Uterus (tissue), 4 donors: ENCODE measurements around the gene CD93. TPM values are rescaled to one million over a fixed set of nuclear protein-coding genes. Genes with fewer than 3 reads are reported as not detected.

Experiments used
- DNase-seq, 2 donors: peaks; one replicate each; pipeline ENCODE4 v3.0.0-alpha.2; 2019 to 2020
- H3K27ac ChIP-seq, 2 donors: fragments of 200-600 bp; sonication (generic); 1 replicate in 1 of 2; 2 replicates in 1 of 2; pipeline ENCODE4 v1.5.1; 2016 to 2018
- H3K27me3 ChIP-seq, 2 donors: fragments of 200-600 bp; sonication (generic); one replicate each; pipeline ENCODE4 v1.5.1; 2018 to 2019; ENCODE audit warnings: control low read depth in 1 of 2
- H3K36me3 ChIP-seq, 2 donors: fragments of 200-600 bp; sonication (generic); one replicate each; pipeline ENCODE4 v1.5.1; 2019; ENCODE audit warnings: control low read depth in 1 of 2
- H3K4me1 ChIP-seq, 2 donors: fragments of 200-600 bp; sonication (generic); one replicate each; pipeline ENCODE4 v1.5.1; 2018 to 2019; ENCODE audit warnings: control low read depth in 1 of 2
- H3K4me3 ChIP-seq, 2 donors: fragments of 200-600 bp; sonication (generic); 1 replicate in 1 of 2; 2 replicates in 1 of 2; pipeline ENCODE4 v1.5.1; 2018 to 2019; ENCODE audit warnings: mild to moderate bottlenecking in 1 of 2
- H3K9me3 ChIP-seq, 2 donors: fragments of 200-600 bp; sonication (generic); one replicate each; pipeline ENCODE4 v1.5.1; 2019; ENCODE audit warnings: control low read depth in 1 of 2
- CTCF ChIP-seq, 4 experiments: fragments of 200-600 bp in 2 of 4; fragments of 450-650 bp in 2 of 4; sonication (generic) in 2 of 4; IDR thresholded peaks; one replicate each; pipeline ENCODE4 v1.5.1; 2016 to 2019; ENCODE audit warnings: antibody characterized with exemption in 4 of 4, mild to moderate bottlenecking in 2 of 4, moderate library complexity in 1 of 4
- POLR2A ChIP-seq, 2 donors: fragments of 450-650 bp; IDR thresholded peaks; one replicate each; pipeline ENCODE4 v1.6.1; 2016; ENCODE audit warnings: antibody characterized with exemption in 2 of 2, mild to moderate bottlenecking in 1 of 2, moderate library complexity in 1 of 2
- intact Hi-C: fragments of 100-400 bp; cut with DNase I; formaldehyde crosslinking; loops from one replicate; pipeline ENCODE4 v1.15.1; 2023; ENCODE audit warnings: low total_unique reads
- total RNA-seq, 4 donors: library from RNA; depleted of rRNA in 3 of 4; stranded (reverse); fragments of >200 nt in 3 of 4; gene quantifications; one replicate each; pipeline versions ENCODE4 v1.1.0 to v1.2.4, GENCODE V29; 2014 to 2023
- donor health status: DM: yes; HTN: yes; CAD: no.

Gene CD93
- total RNA-seq, 4 donors from 2014 or later: 49.1 to 100 (median 76.4) TPM

GRCh38 chr20:23043376-23043775, 42.7 kb downstream of the CD93 start:
- Histone ChIP-seq H3K36me3 (no peaks in the 10 kb centered on the region), H3K27ac (no peak overlapping the region), H3K27me3 (peaks cover 0 to 14% of the 10 kb centered on the region in 2 donors), H3K9me3 (no peaks in the 10 kb centered on the region), H3K4me3 (no peak overlapping the region), H3K4me1 (peaks cover 0 to 3% of the 10 kb centered on the region in 2 donors)
- no peak for DNase-seq
- TF ChIP-seq CTCF (IDR thresholded peaks at IDR 0.05) (no peak), POLR2A (IDR thresholded peaks at IDR 0.05) (no peak)
- intact Hi-C loops: no loop called here

- Histone ChIP-seq H3K9me3 (no peaks in the 10 kb centered on the region), H3K4me3 (no peak overlapping the region), H3K27me3 (peaks cover 0 to 7% of the 10 kb centered on the region in 2 donors), H3K36me3 (no peaks in the 10 kb centered on the region), H3K27ac (no peak overlapping the region), H3K4me1 (no peaks in the 10 kb centered on the region)
- intact Hi-C loops: no loop called here
- TF ChIP-seq POLR2A (IDR thresholded peaks at IDR 0.05) (no peak), CTCF (IDR thresholded peaks at IDR 0.05) (no peak)
- DNase-seq: no peak
These were observed 43.9 kb downstream of the CD93 start for GRCh38 chr20:23042270-23042669.

- DNase-seq: no peak
- TF ChIP-seq POLR2A (IDR thresholded peaks at IDR 0.05): no peak
- TF ChIP-seq CTCF (IDR thresholded peaks at IDR 0.05): no peak
These were observed 46.1 kb downstream of the CD93 start for GRCh38 chr20:23039885-23040508.

GRCh38 chr20:23039136-23039875, 46.8 kb downstream of the CD93 start:
- Histone ChIP-seq H3K4me3 (no peak overlapping the region), H3K4me1 (no peaks in the 10 kb centered on the region), H3K36me3 (no peaks in the 10 kb centered on the region), H3K27ac (no peak overlapping the region), H3K9me3 (no peaks in the 10 kb centered on the region), H3K27me3 (no peaks in the 10 kb centered on the region)
- intact Hi-C loops: no loop called here
- no peak for DNase-seq
- TF ChIP-seq CTCF (IDR thresholded peaks at IDR 0.05) (no peak), POLR2A (IDR thresholded peaks at IDR 0.05) (no peak)

More at GRCh38 chr20:23039885-23040508, 46.1 kb downstream of the CD93 start:
- Histone ChIP-seq H3K27ac (no peak overlapping the region), H3K4me1 (no peaks in the 10 kb centered on the region), H3K4me3 (no peak overlapping the region), H3K27me3 (no peaks in the 10 kb centered on the region), H3K36me3 (no peaks in the 10 kb centered on the region), H3K9me3 (no peaks in the 10 kb centered on the region)
- intact Hi-C loops: no loop called here

GRCh38 chr20:23037017-23037481, 49.1 kb downstream of the CD93 start:
- H3K36me3 ChIP-seq: no peaks in the 10 kb centered on the region
- no peaks in the 10 kb centered on the region for H3K9me3 ChIP-seq
- no peak overlapping the region for H3K4me3 ChIP-seq
- intact Hi-C loops: no loop called here
- H3K27me3 ChIP-seq: no peaks in the 10 kb centered on the region
- no peak overlapping the region for H3K27ac ChIP-seq
- no peaks in the 10 kb centered on the region for H3K4me1 ChIP-seq
- no peak for DNase-seq
- TF ChIP-seq POLR2A (IDR thresholded peaks at IDR 0.05) (no peak), CTCF (IDR thresholded peaks at IDR 0.05) (no peak)
